Measurements from ENCODE around the gene PLBD1.

The PLBD1 gene

DNA sequence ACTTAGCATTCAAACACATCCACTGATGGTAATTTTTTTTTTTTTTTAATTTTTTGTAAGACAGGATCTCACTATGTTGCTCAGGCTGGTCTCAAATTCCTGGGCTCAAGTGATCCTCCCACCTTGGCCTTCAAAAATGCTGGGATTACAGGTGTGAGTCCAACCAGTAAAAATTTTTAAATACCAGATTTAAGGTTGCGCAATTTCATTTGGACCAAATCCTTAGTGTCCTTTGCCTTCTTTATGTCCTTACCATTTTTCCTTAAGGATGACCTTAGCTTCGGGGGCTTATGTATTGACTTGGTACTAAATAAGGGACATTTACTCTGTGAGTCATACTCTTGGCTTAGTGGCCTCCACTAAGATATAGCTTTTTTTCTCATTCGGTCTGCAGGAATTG, 4.1 kb upstream of the PLBD1 start:
- TF ChIP-seq, protein P1, sequence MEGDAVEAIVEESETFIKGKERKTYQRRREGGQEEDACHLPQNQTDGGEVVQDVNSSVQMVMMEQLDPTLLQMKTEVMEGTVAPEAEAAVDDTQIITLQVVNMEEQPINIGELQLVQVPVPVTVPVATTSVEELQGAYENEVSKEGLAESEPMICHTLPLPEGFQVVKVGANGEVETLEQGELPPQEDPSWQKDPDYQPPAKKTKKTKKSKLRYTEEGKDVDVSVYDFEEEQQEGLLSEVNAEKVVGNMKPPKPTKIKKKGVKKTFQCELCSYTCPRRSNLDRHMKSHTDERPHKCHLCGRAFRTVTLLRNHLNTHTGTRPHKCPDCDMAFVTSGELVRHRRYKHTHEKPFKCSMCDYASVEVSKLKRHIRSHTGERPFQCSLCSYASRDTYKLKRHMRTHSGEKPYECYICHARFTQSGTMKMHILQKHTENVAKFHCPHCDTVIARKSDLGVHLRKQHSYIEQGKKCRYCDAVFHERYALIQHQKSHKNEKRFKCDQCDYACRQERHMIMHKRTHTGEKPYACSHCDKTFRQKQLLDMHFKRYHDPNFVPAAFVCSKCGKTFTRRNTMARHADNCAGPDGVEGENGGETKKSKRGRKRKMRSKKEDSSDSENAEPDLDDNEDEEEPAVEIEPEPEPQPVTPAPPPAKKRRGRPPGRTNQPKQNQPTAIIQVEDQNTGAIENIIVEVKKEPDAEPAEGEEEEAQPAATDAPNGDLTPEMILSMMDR (IDR thresholded peaks at IDR 0.05; ENCODE audit: insufficient read depth, missing control alignments) = no peak
- no peak for FAIRE-seq
- DNase-seq (ENCODE audit: insufficient read length, low spot score) = no peak

- DNase-seq (ENCODE audit: insufficient read length, low spot score) (no peak), FAIRE-seq (no peak)
- TF ChIP-seq, protein P1 (IDR thresholded peaks at IDR 0.05; ENCODE audit: insufficient read depth, missing control alignments) = no peak
These were observed 2.5 kb upstream of the PLBD1 start for GRCh38 chr12:14570231-14570630.

DNA sequence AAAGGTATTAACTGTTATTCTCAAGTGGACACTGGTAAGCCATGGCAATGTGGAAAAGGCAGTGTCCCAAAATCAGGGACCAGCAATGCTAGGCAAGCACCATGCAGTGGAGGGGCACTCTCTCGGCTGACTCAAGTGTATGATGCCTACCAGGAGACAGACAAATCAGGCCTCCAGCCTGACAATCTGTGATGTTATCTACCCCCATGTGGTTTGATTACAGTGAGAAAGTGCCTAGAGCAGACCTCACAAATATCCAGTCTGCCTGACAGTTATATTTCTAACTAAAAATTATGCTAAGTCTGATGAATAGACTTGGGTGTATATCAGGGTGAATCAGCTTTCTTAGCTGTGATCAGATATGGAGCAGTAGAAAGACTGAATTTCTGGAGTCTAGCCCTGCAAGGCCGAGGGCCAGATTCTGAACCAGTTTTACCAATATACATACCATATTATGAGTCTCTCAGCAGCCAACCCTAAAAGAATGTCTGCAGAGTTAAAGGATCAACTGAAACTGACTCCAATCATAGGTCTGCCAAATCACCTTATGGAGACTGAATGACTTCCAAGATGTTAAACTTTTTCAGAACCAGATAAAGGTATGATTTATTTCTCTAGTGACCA, 3.2 kb downstream of the PLBD1 start:
- DNase-seq (ENCODE audit: insufficient read length, low spot score) (no peak), FAIRE-seq (no peak)
- TF ChIP-seq, protein P1 (IDR thresholded peaks at IDR 0.05; ENCODE audit: insufficient read depth, missing control alignments) = no peak

DNA sequence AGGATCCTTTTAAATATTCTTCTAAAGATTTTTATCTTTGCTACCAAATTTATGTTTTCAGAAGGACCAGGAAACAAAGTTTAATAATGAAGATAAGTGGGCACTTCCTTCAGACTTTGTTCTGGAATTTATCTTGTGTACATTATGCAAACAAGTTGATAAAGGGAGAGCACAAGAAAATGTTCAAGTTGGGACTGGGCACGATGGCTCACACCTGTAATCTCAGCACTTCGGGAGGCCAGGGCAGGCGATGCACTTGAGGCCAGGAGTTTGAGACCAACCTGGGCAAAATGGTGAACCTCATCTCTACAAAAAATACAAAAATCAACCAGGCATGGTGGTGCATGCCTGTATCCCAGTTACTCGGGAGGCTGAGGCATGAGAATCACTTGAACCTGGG, 4.6 kb downstream of the PLBD1 start:
- DNase-seq (ENCODE audit: insufficient read length, low spot score) = no peak
- no peak for FAIRE-seq
- TF ChIP-seq, protein P1 (IDR thresholded peaks at IDR 0.05; ENCODE audit: insufficient read depth, missing control alignments) = no peak

DNA sequence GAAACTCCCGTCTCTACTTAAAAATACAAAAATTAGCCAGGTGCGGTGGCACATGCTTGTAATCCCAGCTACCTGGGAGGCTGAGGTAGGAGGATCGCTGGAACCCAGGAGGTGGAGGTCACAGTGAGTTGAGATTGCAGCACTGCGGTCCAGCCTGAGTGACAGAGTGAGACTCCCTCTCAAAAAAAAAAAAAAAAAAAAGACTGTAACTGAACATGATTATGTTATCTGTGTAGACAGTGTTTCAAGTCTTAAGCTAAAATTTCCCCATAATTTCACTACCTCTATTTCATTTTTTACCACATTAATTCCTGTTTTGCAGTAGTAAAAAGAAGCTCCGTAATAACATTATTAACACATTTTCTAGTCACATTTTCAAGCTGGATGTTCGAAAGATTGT, 5.4 kb downstream of the PLBD1 start:
- FAIRE-seq = no peak
- no peak for DNase-seq (ENCODE audit: insufficient read length, low spot score)
- TF ChIP-seq, protein P1 (IDR thresholded peaks at IDR 0.05; ENCODE audit: insufficient read depth, missing control alignments) = no peak

GRCh38 chr12:14561677-14562238, 5.9 kb downstream of the PLBD1 start:
- TF ChIP-seq, protein P1 (IDR thresholded peaks at IDR 0.05; ENCODE audit: insufficient read depth, missing control alignments) = no peak
- DNase-seq (ENCODE audit: insufficient read length, low spot score) (no peak), FAIRE-seq (no peak)

DNA sequence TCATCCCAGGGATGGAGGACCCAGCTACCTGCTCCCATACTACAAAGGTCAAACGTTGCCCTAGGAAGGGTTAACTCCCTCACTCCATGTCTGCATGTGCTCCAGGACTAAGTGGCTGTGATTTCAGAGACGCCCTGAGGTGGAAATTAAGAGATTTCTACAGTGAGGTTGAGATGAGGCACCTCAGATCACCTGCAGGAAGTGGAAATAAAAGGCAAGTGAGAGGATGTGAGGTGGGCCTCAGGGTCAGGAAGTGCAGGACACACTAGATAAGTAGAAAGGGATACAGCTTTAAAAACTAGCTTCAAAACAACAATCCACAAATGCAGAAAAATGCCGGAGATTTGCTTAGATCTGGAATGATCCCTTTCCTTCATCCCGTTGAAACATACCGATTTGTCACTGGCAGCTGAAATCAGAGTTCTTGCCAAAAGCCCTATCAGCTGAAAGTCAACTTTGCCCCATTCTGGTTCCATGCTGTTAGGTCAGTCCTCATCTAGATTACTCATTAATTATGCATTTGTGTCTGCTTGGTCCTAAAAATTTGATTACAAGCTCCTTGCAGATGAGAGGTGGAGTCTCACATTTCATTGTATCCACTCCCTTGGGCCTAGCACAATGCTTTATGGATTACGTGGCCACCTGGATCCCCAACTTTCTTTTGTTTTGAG, 6.6 kb downstream of the PLBD1 start:
- TF ChIP-seq, protein P1 (IDR thresholded peaks at IDR 0.05; ENCODE audit: insufficient read depth, missing control alignments) = no peak
- DNase-seq (ENCODE audit: insufficient read length, low spot score) (no peak), FAIRE-seq (no peak)

Measured in D721Med (cell line).